Measurements from ENCODE around the gene LETMD1. TPM values are rescaled to one million over a fixed set of nuclear protein-coding genes. Genes with fewer than 3 reads are reported as not detected.

Gene LETMD1
- total RNA-seq, 3 donors from 2014 or later, result 63.6 to 92.0 (median 82.1) TPM

GRCh38 chr12:51051787-51052186, 3.7 kb downstream of the LETMD1 start:
- H3K27me3 ChIP-seq, result no peaks in the 10 kb centered on the region
- no peak overlapping the region for H3K4me3 ChIP-seq
- intact Hi-C loops (cut with DNase I; ENCODE audit: low total_unique reads), result no loop called here
- peaks cover 5 to 8% of the 10 kb centered on the region in 2 donors for H3K4me1 ChIP-seq
- H3K9me3 ChIP-seq, result no peaks in the 10 kb centered on the region
- H3K36me3 ChIP-seq, result peaks cover 3% of the 10 kb centered on the region
- H3K27ac ChIP-seq, result no peak overlapping the region
- TF ChIP-seq POLR2AphosphoS5 (IDR thresholded peaks at IDR 0.05) (no peak), CTCF (IDR thresholded peaks at IDR 0.05) (no peak), POLR2A (IDR thresholded peaks at IDR 0.05) (no peak)
- DNase-seq (ENCODE audit: low spot score in 2 of 2), result no peak

GRCh38 chr12:51055060-51055459, 6.9 kb downstream of the LETMD1 start:
- Histone ChIP-seq H3K4me1 (no peaks in the 10 kb centered on the region), H3K27me3 (no peaks in the 10 kb centered on the region), H3K4me3 (no peak overlapping the region), H3K36me3 (peaks cover 3% of the 10 kb centered on the region), H3K9me3 (no peaks in the 10 kb centered on the region), H3K27ac (no peak overlapping the region)
- DNase-seq (ENCODE audit: low spot score in 2 of 2), result no peak
- TF ChIP-seq POLR2AphosphoS5 (IDR thresholded peaks at IDR 0.05), result no peak
- no peak for TF ChIP-seq POLR2A (IDR thresholded peaks at IDR 0.05)
- intact Hi-C loops (cut with DNase I; ENCODE audit: low total_unique reads), result loop anchor here (2.0 kb wide), 1 partner anchor 184 kb away; the partner anchor contains the start of gene DAZAP2

- no peaks in the 10 kb centered on the region for H3K27me3 ChIP-seq
- intact Hi-C loops (cut with DNase I; ENCODE audit: low total_unique reads), result no loop called here
- H3K4me3 ChIP-seq, result no peak overlapping the region
- H3K4me1 ChIP-seq, result no peaks in the 10 kb centered on the region
- peaks cover 3% of the 10 kb centered on the region for H3K36me3 ChIP-seq
- TF ChIP-seq CTCF (IDR thresholded peaks at IDR 0.05) (no peak), POLR2A (IDR thresholded peaks at IDR 0.05) (no peak), POLR2AphosphoS5 (IDR thresholded peaks at IDR 0.05) (no peak)
- no peak for DNase-seq (ENCODE audit: low spot score in 2 of 2)
- H3K9me3 ChIP-seq, result no peaks in the 10 kb centered on the region
- H3K27ac ChIP-seq, result no peak overlapping the region
These were observed 8.1 kb downstream of the LETMD1 start for GRCh38 chr12:51056242-51056641.

GRCh38 chr12:51059086-51059485, 11.0 kb downstream of the LETMD1 start:
- no peak for DNase-seq (ENCODE audit: low spot score in 2 of 2)
- Histone ChIP-seq H3K27me3 (no peaks in the 10 kb centered on the region), H3K9me3 (no peaks in the 10 kb centered on the region), H3K4me1 (no peaks in the 10 kb centered on the region), H3K27ac (no peak overlapping the region), H3K4me3 (no peak overlapping the region), H3K36me3 (peaks cover 3% of the 10 kb centered on the region)
- no peak for TF ChIP-seq POLR2A (IDR thresholded peaks at IDR 0.05)
- no peak for TF ChIP-seq POLR2AphosphoS5 (IDR thresholded peaks at IDR 0.05)
- no peak for TF ChIP-seq CTCF (IDR thresholded peaks at IDR 0.05)
- intact Hi-C loops (cut with DNase I; ENCODE audit: low total_unique reads), result no loop called here

GRCh38 chr12:51062631-51063397, 14.7 kb downstream of the LETMD1 start:
- H3K36me3 ChIP-seq, result peaks cover 4% of the 10 kb centered on the region
- no peaks in the 10 kb centered on the region for H3K4me1 ChIP-seq

More at GRCh38 chr12:51062631-51063397, 14.7 kb downstream of the LETMD1 start:
- H3K27ac ChIP-seq, result no peak overlapping the region
- H3K4me3 ChIP-seq, result no peak overlapping the region
- no peaks in the 10 kb centered on the region for H3K9me3 ChIP-seq
- DNase-seq (ENCODE audit: low spot score in 2 of 2), result no peak
- H3K27me3 ChIP-seq, result no peaks in the 10 kb centered on the region
- TF ChIP-seq CTCF (IDR thresholded peaks at IDR 0.05), result no peak
- no peak for TF ChIP-seq POLR2A (IDR thresholded peaks at IDR 0.05)
- intact Hi-C loops (cut with DNase I; ENCODE audit: low total_unique reads), result no loop called here
